Measurements from ENCODE around the gene KTN1. TPM values are rescaled to one million over a fixed set of nuclear protein-coding genes. Genes with fewer than 3 reads are reported as not detected.

Gene KTN1
- total RNA-seq, 3 donors from 2014 or later: 142 to 215 (median 182) TPM

DNA sequence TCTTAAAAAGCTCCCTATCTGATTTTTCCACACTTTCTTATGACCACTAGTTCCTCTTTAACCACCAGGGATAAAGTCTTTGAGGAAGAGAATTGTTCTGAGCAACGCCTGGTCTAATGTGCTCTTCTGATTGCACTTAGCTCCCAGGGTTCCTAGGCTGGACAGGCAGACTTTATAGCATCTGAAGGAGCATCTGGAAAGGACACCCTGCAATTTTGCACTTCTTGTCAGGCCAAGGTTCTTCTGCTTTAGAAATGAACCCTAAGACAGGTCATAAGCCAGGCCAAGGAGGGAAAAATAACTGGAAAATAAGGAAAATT lies 126.3 kb downstream of the KTN1 start:
- no peak for TF ChIP-seq POLR2A (IDR thresholded peaks at IDR 0.05)
- TF ChIP-seq POLR2AphosphoS5 (IDR thresholded peaks at IDR 0.05): no peak
- no peak for TF ChIP-seq CTCF (IDR thresholded peaks at IDR 0.05)
- intact Hi-C loops (cut with DNase I; ENCODE audit: low total_unique reads): no loop called here

GRCh38 chr14:55706893-55707292 lies 126.9 kb downstream of the KTN1 start:
- H3K4me1 ChIP-seq: no peaks in the 10 kb centered on the region
- no peaks in the 10 kb centered on the region for H3K9me3 ChIP-seq
- H3K36me3 ChIP-seq: no peaks in the 10 kb centered on the region
- no peaks in the 10 kb centered on the region for H3K27me3 ChIP-seq
- TF ChIP-seq POLR2AphosphoS5 (IDR thresholded peaks at IDR 0.05): no peak
- no peak for TF ChIP-seq POLR2A (IDR thresholded peaks at IDR 0.05)
- TF ChIP-seq CTCF (IDR thresholded peaks at IDR 0.05): no peak
- H3K27ac ChIP-seq: peak overlapping the region in 1 of 2 donors; percentile 8
- intact Hi-C loops (cut with DNase I; ENCODE audit: low total_unique reads): no loop called here
- no peak overlapping the region for H3K4me3 ChIP-seq
- DNase-seq (ENCODE audit: low spot score in 2 of 2): no peak

More for the DNA sequence above, 126.3 kb downstream of the KTN1 start:
- no peak for DNase-seq (ENCODE audit: low spot score in 2 of 2)
- no peaks in the 10 kb centered on the region for H3K27me3 ChIP-seq
- no peaks in the 10 kb centered on the region for H3K9me3 ChIP-seq
- no peaks in the 10 kb centered on the region for H3K36me3 ChIP-seq
- peak overlapping the region; percentile 8 to 28 for H3K27ac ChIP-seq
- no peaks in the 10 kb centered on the region for H3K4me1 ChIP-seq
- no peak overlapping the region for H3K4me3 ChIP-seq

- TF ChIP-seq CTCF (IDR thresholded peaks at IDR 0.05): peak; percentile 57 to 87 (median 80)
- no peak for TF ChIP-seq POLR2A (IDR thresholded peaks at IDR 0.05)
- no peak for TF ChIP-seq POLR2AphosphoS5 (IDR thresholded peaks at IDR 0.05)
- DNase-seq (ENCODE audit: low spot score in 2 of 2): no peak
- peak overlapping the region in 1 of 2 donors; percentile 8 for H3K27ac ChIP-seq
- no peaks in the 10 kb centered on the region for H3K27me3 ChIP-seq
- no peaks in the 10 kb centered on the region for H3K9me3 ChIP-seq
- intact Hi-C loops (cut with DNase I; ENCODE audit: low total_unique reads): no loop called here
- H3K4me1 ChIP-seq: no peaks in the 10 kb centered on the region
- H3K36me3 ChIP-seq: no peaks in the 10 kb centered on the region
- H3K4me3 ChIP-seq: no peak overlapping the region
Measured at GRCh38 chr14:55707365-55707804, 127.4 kb downstream of the KTN1 start.

GRCh38 chr14:55710506-55711041 lies 130.6 kb downstream of the KTN1 start:
- no peak for DNase-seq (ENCODE audit: low spot score in 2 of 2)
- Histone ChIP-seq H3K27ac (no peak overlapping the region), H3K36me3 (no peaks in the 10 kb centered on the region), H3K9me3 (no peaks in the 10 kb centered on the region), H3K27me3 (no peaks in the 10 kb centered on the region), H3K4me3 (no peak overlapping the region), H3K4me1 (no peaks in the 10 kb centered on the region)
- intact Hi-C loops (cut with DNase I; ENCODE audit: low total_unique reads): no loop called here
- TF ChIP-seq CTCF (IDR thresholded peaks at IDR 0.05): no peak
- TF ChIP-seq POLR2AphosphoS5 (IDR thresholded peaks at IDR 0.05): no peak
- no peak for TF ChIP-seq POLR2A (IDR thresholded peaks at IDR 0.05)

DNA sequence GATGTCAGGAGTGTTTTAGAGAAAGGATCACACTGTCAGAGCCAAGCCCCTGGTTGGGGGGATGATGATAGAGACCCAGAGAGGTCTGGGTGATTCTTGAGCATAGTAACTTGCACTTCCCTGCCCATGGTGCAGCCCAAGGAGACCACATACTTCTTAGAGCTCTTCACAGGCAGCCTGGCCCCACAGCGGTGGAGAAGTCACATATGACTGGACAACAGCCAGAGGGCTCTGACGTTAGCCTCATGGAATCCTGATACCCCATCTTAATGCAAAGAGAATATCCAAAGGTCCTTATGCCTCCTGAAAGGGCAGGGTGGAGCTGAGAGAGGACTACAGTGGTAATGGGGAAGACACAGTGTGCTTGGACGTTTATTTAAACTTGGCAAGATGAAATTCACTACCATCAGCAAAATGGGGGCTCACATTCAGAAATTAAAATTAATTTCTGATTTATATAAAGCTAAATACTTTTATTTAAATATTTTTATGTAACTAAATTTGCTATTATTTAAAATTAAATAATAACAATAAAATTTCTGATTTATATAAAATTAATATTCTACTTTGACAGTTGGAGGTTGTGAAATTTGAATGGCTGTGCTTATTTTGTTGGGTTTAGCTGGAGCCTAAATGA lies 131.3 kb downstream of the KTN1 start:
- Histone ChIP-seq H3K9me3 (no peaks in the 10 kb centered on the region), H3K27me3 (no peaks in the 10 kb centered on the region), H3K4me3 (no peak overlapping the region), H3K27ac (no peak overlapping the region), H3K4me1 (no peaks in the 10 kb centered on the region), H3K36me3 (no peaks in the 10 kb centered on the region)
- intact Hi-C loops (cut with DNase I; ENCODE audit: low total_unique reads): no loop called here
- no peak for TF ChIP-seq POLR2A (IDR thresholded peaks at IDR 0.05)
- no peak for TF ChIP-seq CTCF (IDR thresholded peaks at IDR 0.05)
- DNase-seq (ENCODE audit: low spot score in 2 of 2): no peak

Measured in breast epithelium (tissue), 4 donors.